NCI-H345 (cell line): ENCODE measurements around the gene PMAIP1.
"Not testable (repeated sequence)": the region's sequence is repeated elsewhere in the genome, so short reads cannot be mapped to it uniquely, and the experiment has no call there.

Experiments
- DNase-seq: peaks from one replicate; lab custom pipeline; 2025; lab: John Stamatoyannopoulos, UW

The PMAIP1 gene

GRCh38 chr18:59884351-59884750, 15.4 kb upstream of the PMAIP1 start:
- no peak for DNase-seq

GRCh38 chr18:59885579-59886163, 14.1 kb upstream of the PMAIP1 start:
- no peak for DNase-seq

- not testable (repeated sequence) for DNase-seq
Measured at GRCh38 chr18:59886399-59886798, 13.4 kb upstream of the PMAIP1 start.

DNA sequence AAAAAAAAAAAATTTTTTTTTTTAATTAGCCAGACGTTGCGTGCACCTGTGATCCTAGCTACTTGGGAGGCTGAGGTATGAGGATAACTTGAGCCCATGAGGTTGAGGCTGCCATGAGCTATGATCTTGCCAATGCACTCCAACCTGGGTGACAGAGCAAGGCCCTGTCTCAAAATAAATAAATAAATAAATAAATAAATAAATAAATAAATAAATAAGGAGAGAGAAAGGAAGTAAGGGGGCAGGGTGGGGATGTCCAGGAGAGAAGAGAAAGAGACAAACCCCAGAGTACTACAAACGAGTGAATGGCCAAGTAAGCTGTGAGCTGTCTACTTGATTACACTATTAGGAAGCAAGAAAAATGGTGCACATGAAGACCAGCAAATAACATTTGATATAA, 7.7 kb upstream of the PMAIP1 start:
- no peak for DNase-seq

GRCh38 chr18:59893971-59894370, 5.8 kb upstream of the PMAIP1 start:
- no peak for DNase-seq

DNA sequence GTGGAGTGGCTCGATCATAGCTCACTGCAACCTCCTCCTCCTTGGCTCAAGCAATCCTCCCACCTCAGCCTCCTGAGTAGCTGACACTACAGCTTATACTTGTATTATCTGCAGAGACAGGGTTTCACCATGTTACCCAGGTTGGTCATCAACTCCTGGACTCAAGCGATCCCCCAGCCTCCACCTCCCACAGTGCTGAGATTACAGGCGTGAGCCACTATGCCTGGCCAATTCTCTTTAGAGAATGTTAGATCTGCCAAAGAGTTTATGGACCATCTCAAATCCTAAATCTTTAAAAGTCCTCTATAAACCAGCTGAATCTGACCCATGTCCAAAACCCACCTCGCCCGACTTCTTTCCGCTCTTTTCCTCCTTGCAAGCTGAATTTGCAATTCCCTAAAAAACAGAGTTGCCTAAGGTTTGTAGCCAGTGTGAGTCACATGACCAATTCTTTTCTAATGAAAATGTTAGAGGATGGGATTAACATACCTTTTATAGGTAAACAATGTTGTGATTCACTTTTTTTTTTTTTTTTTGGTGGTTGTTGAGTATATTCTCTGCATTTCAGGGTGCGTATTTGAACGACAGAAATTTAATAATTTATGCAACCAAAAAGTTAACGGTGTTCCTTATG, 2.4 kb upstream of the PMAIP1 start:
- DNase-seq: no peak

DNA sequence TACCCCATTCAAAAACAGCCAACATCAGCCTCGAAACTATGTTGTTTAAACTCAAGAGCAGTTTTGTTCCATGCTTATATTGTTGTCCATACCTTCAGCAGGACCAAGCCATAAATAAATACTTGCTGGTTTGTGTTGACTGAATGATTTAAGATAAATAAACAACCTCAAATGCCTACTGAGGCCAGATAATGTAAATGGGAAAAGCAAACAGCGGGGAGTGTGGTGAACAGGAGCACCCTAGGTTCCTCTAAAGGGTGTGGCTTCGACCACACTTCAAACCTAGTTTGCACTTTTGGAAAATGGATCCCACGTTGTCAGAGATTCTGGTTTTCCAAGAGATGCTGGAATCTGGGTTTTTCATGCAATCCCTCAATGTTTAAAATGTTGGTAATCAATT, 1.7 kb upstream of the PMAIP1 start:
- peak; percentile 37 for DNase-seq

- DNase-seq: no peak
Measured at GRCh38 chr18:59898609-59899297, 1.0 kb upstream of the PMAIP1 start.

DNA sequence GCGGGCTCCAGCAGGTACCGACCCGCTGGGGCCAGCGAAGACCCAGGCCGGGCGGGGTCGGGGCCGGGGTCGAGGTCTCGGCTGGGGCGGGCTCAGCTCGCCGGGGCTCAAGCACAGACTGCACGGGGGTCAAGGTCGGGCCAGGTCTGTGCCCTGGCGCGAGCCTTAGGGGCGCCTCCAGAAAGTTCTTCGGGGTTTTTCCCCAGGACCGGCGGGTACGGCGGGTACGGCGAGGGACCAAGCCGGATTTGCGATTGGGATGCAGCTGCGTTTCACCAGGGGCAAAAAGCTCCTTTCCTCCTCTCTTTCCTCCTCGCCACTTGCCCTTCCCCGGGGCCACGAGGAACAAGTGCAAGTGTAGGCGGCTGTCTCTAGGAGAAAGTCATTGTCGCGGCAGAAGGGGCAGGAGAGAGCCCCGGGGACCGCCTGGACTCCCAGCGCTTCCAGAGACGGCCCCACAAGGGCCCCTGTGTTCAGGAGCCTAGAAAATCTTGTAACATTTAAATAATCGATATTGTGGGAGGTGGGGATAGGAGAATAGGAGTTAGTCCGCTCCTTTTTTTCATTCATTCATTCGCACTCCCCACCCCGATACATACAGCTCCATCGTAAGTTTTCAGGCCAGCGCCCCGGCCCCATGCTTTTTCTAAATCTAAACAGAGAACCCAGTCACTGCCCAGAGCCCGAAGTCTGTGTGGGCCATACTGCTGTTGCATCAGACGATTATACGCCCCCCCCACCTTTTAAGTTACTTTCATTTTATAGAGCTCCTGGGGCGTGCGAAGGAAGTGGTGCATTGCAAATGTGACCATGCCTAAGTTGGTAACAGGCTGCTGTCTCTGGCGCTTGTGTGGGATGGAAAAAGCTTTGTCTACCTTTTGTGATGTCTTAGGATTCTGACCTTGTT, 679 bp downstream of the PMAIP1 start:
- peak; percentile 68 for DNase-seq

DNA sequence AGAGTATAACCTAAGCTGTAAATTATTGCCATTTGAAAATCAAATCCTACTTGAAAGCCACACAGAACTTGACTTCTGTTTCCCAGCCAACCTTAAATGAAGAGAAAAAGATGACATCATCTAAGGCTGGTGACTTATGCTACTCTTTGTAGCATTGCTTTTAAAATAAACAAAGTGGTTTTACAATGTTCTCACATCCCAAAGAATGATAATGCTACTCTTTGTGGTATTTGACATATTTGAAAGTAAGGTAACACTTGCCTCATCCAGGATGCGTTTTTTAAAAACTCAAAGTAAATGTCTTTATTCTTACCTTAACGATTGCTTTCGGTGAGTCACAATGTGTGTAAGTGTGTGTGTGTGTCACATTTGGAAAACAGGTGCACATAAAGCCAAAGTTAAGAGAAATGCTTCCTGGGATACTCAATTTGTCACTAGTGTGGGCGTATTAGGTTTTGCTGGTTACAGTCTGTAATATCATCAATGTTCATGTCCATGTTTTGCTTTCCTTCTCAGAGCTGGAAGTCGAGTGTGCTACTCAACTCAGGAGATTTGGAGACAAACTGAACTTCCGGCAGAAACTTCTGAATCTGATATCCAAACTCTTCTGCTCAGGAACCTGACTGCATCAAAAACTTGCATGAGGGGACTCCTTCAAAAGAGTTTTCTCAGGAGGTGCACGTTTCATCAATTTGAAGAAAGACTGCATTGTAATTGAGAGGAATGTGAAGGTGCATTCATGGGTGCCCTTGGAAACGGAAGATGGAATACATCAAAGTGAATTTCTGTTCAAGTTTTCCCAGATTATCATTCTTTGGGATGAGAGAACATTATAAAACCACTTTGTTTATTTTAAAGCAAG, 2.6 kb downstream of the PMAIP1 start:
- no peak for DNase-seq

DNA sequence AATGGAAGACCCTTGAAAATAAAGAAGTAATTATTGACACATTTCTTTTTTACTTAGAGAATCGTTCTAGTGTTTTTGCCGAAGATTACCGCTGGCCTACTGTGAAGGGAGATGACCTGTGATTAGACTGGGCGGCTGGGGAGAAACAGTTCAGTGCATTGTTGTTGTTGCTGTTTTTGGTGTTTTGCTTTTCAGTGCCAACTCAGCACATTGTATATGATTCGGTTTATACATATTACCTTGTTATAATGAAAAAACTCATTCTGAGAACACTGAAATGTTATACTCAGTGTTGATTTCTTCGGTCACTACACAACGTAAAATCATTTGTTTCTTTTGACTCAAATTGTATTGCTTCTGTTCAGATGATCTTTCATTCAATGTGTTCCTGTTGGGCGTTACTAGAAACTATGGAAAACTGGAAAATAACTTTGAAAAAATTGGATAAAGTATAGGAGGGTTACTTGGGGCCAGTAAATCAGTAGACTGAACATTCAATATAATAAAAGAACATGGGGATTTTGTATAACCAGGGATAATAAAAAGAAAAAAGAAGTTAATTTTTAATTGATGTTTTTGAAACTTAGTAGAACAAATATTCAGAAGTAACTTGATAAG, 3.3 kb downstream of the PMAIP1 start:
- no peak for DNase-seq

- no peak for DNase-seq
Measured at GRCh38 chr18:59904011-59904601, 4.3 kb downstream of the PMAIP1 start.

DNA sequence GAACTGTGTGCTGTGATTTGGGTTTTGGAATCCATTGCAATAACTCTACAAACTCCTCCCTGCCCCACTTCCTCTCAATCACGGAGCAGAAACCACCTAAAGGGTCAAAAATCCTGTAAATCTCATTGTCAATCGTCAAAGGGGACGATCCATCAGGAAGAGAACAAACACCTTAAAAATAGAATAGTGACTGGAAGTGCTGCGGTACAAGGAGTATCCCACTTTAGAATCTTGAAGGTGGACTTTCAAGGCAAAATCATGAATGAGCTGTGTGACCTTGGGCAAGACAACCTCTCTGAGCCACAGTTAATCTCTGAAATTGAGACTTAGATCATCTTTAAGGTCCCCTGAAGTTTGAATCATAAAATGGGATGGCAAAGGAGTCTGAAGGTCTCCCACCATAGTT, 5.9 kb downstream of the PMAIP1 start:
- no peak for DNase-seq

DNA sequence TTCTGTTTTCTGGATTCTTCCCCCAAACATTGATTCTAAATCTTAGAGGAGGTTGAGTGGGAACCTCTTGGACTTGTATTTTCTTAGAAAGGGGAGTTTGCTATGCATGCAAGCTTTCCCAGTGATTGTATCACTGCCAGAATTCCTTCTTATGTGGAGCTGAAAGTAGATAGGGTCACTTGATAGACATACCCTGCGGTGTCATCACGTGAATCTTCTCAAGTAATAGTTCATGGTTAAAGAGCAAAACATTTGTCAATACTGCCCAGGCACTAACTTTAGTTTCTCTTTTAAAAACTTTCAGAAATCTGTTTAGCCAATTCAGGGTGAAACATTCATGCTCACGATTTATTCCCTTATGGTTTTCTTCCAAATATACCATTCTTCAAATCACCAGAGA, 6.4 kb downstream of the PMAIP1 start:
- no peak for DNase-seq

GRCh38 chr18:59907172-59907571, 7.4 kb downstream of the PMAIP1 start:
- DNase-seq: no peak

GRCh38 chr18:59907660-59908059, 7.9 kb downstream of the PMAIP1 start:
- DNase-seq: no peak

DNA sequence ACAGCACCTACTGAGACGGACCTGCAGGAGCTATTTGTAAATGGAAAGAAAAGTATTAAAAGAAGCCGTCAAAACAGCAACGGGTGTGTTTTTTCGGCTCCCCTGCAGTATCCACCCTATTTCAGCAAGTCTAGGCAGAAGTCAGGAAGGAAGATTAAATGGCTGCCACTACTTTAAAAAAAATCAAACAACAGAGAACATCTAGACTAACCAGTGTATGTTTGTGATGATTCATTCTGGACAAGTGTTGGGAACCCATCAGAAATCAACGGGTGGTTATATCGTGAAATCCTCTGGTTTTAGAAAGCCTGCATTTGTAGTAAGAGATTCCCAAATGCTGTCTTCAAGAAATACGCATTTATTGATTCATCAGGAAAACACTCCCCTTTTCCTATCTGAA, 9.0 kb downstream of the PMAIP1 start:
- DNase-seq: no peak

DNA sequence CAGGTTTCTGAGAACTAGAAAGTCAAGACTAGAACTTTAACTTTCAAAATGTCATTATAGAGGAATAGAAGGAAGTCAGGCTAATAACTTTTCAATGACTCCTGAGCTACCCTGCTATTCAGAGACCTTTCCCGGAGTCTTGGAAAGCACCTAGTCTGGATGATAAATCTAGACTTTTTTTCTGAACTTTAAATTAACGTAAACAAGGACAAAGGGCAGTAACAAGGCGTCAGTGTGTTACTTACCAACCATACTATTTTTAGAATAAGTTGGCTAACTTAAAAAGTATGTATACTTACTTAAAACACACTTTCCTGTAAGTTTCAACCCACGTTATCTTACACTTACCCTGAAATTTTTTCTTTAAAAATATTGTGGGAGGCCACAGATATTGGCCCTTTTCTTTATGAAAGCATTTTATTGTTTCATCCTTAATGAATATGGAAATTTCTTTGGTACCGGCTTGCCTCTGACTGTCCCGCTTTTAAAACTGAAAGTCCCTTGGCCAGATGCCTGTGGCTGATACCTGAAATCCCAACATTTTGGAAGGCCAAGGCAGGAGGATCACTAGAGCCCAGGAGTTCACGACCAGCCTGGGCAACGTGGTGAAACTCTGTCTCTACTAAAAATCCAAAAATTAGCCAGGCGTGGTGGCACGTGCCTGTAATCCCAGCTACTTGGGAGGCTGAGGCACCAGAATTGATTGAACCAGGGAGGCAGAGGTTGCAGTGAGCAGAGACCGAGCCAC, 9.7 kb downstream of the PMAIP1 start:
- DNase-seq: no peak

GRCh38 chr18:59910967-59911366, 11.2 kb downstream of the PMAIP1 start:
- no peak for DNase-seq

DNA sequence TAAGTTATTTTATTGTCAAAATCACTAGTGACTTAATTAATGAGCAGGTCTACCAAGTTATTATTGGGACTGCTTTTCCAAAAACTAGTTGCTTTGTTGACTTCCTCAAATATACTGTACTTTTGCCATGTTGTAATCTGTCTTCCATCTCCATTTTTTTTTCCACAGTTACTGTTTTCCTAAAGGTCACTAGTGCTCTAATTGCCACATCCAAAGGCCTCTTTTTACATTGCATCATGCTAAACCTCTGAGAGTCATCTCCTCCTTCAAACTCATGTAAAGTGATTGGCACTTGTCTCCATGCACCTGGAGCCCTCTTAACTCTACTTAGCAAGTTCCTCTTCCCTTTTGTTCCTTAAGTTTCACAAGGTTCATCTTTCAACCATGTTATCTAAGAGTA, 11.8 kb downstream of the PMAIP1 start:
- DNase-seq: no peak
